ENCODE measurements around the gene ATF4. TPM values are rescaled to one million over a fixed set of nuclear protein-coding genes. Genes with fewer than 3 reads are reported as not detected.
A peak's percentile ranks its signal among the peaks of the same experiment; 100 is the strongest.

Gene ATF4
- total and polyA plus RNA-seq, 2 donors from 2014 or later: 261 to 293 TPM

- intact Hi-C loops (cut with DNase I): no loop called here
- H3K36me3 ChIP-seq (ENCODE audit: control insufficient read depth in 2 of 3, insufficient read depth in 3 of 3, low read length in 3 of 3): peaks cover 0 to 2% (median 0%) of the 10 kb centered on the region in 3 donors
- no peak overlapping the region for H3K27ac ChIP-seq (ENCODE audit: low read depth in 2 of 2, low read length in 2 of 2)
- FAIRE-seq (no peak), DNase-seq (peak in 4 of 5 donors; percentile 60 to 72 (median 68))
- no peak for TF ChIP-seq CTCF (IDR thresholded peaks at IDR 0.05; ENCODE audit: borderline replicate concordance, extremely low read depth, insufficient read depth)
- H3K4me1 ChIP-seq (ENCODE audit: control insufficient read depth in 2 of 3, insufficient read depth in 2 of 3, low read depth in 1 of 3, low read length in 3 of 3): peaks cover 0 to 6% (median 3%) of the 10 kb centered on the region in 3 donors
- no peak overlapping the region for H3K4me3 ChIP-seq (ENCODE audit: low read length in 3 of 3)
- H3K9me3 ChIP-seq (ENCODE audit: control insufficient read depth in 2 of 3, insufficient read depth in 1 of 3, low read length in 3 of 3): no peaks in the 10 kb centered on the region
- no peak overlapping the region for H3K9ac ChIP-seq (ENCODE audit: low read length in 3 of 3)
- H3K27me3 ChIP-seq (ENCODE audit: control insufficient read depth, insufficient read depth, low read length): no peaks in the 10 kb centered on the region
These were observed 41.9 kb upstream of the ATF4 start for GRCh38 chr22:39478441-39478850.

GRCh38 chr22:39479254-39479653, 41.1 kb upstream of the ATF4 start:
- Histone ChIP-seq H3K36me3 (ENCODE audit: control insufficient read depth in 2 of 3, insufficient read depth in 3 of 3, low read length in 3 of 3) (peaks cover 0 to 2% (median 0%) of the 10 kb centered on the region in 3 donors), H3K9me3 (ENCODE audit: control insufficient read depth in 2 of 3, insufficient read depth in 1 of 3, low read length in 3 of 3) (no peaks in the 10 kb centered on the region), H3K27ac (ENCODE audit: low read depth in 2 of 2, low read length in 2 of 2) (no peak overlapping the region), H3K9ac (ENCODE audit: low read length in 3 of 3) (no peak overlapping the region), H3K27me3 (ENCODE audit: control insufficient read depth, insufficient read depth, low read length) (no peaks in the 10 kb centered on the region), H3K4me3 (ENCODE audit: low read length in 3 of 3) (no peak overlapping the region), H3K4me1 (ENCODE audit: control insufficient read depth in 2 of 3, insufficient read depth in 2 of 3, low read depth in 1 of 3, low read length in 3 of 3) (peaks cover 0 to 3% (median 2%) of the 10 kb centered on the region in 3 donors)
- intact Hi-C loops (cut with DNase I): no loop called here
- no peak for TF ChIP-seq CTCF (IDR thresholded peaks at IDR 0.05; ENCODE audit: borderline replicate concordance, extremely low read depth, insufficient read depth)
- FAIRE-seq (no peak), DNase-seq (peak in 1 of 5 donors; percentile 51)

- no peak for FAIRE-seq
- intact Hi-C loops (cut with DNase I): no loop called here
- TF ChIP-seq CTCF (IDR thresholded peaks at IDR 0.05; ENCODE audit: borderline replicate concordance, extremely low read depth, insufficient read depth): no peak
These were observed 39.8 kb upstream of the ATF4 start for GRCh38 chr22:39480557-39480956.

GRCh38 chr22:39481054-39481453, 39.3 kb upstream of the ATF4 start:
- Histone ChIP-seq H3K27ac (ENCODE audit: low read depth in 2 of 2, low read length in 2 of 2) (no peak overlapping the region), H3K4me1 (ENCODE audit: control insufficient read depth in 2 of 3, insufficient read depth in 2 of 3, low read depth in 1 of 3, low read length in 3 of 3) (no peaks in the 10 kb centered on the region)

More at GRCh38 chr22:39480557-39480956, 39.8 kb upstream of the ATF4 start:
- no peaks in the 10 kb centered on the region for H3K27me3 ChIP-seq (ENCODE audit: control insufficient read depth, insufficient read depth, low read length)
- DNase-seq: no peak
- H3K9ac ChIP-seq (ENCODE audit: low read length in 3 of 3): no peak overlapping the region
- peaks cover 0 to 3% (median 0%) of the 10 kb centered on the region in 3 donors for H3K4me1 ChIP-seq (ENCODE audit: control insufficient read depth in 2 of 3, insufficient read depth in 2 of 3, low read depth in 1 of 3, low read length in 3 of 3)
- no peak overlapping the region for H3K4me3 ChIP-seq (ENCODE audit: low read length in 3 of 3)
- H3K9me3 ChIP-seq (ENCODE audit: control insufficient read depth in 2 of 3, insufficient read depth in 1 of 3, low read length in 3 of 3): no peaks in the 10 kb centered on the region
- H3K36me3 ChIP-seq (ENCODE audit: control insufficient read depth in 2 of 3, insufficient read depth in 3 of 3, low read length in 3 of 3): peaks cover 0 to 2% (median 0%) of the 10 kb centered on the region in 3 donors
- no peak overlapping the region for H3K27ac ChIP-seq (ENCODE audit: low read depth in 2 of 2, low read length in 2 of 2)

More at GRCh38 chr22:39481054-39481453, 39.3 kb upstream of the ATF4 start:
- intact Hi-C loops (cut with DNase I): no loop called here
- FAIRE-seq (no peak), DNase-seq (peak in 1 of 5 donors; percentile 63)
- no peaks in the 10 kb centered on the region for H3K9me3 ChIP-seq (ENCODE audit: control insufficient read depth in 2 of 3, insufficient read depth in 1 of 3, low read length in 3 of 3)
- no peaks in the 10 kb centered on the region for H3K27me3 ChIP-seq (ENCODE audit: control insufficient read depth, insufficient read depth, low read length)
- H3K4me3 ChIP-seq (ENCODE audit: low read length in 3 of 3): no peak overlapping the region
- peaks cover 0 to 2% (median 0%) of the 10 kb centered on the region in 3 donors for H3K36me3 ChIP-seq (ENCODE audit: control insufficient read depth in 2 of 3, insufficient read depth in 3 of 3, low read length in 3 of 3)
- H3K9ac ChIP-seq (ENCODE audit: low read length in 3 of 3): no peak overlapping the region
- TF ChIP-seq CTCF (IDR thresholded peaks at IDR 0.05; ENCODE audit: borderline replicate concordance, extremely low read depth, insufficient read depth): no peak
